ENCODE measurements around the gene B3GNT5.

Gene B3GNT5

DNA sequence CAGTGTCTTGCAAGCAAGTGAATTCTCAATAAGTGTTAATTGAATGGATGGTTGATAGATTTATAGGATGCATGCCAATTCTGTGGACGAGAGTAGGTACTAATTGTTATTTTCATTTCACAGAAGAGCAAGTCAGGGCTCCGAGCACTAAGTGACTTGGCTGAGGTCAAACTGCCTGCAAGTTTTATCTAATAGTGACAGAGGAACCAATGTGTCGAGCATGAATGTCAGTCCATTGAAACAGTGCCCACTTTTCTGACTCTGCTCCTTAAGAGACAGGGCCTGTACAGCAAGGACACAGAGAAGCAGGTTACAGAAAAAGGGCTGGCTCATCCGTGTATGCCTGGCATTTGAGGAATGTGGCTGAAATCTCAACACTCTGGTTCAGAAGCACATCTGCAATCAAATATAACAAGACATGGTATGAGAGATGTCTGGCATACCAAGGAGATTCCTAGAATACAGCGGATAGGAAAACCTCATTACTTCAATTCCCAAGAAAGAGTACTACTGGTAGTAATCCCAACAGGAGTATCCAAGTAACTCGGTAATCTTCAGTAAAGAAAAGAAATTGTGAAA lies 6.0 kb upstream of the B3GNT5 start:
- no peak overlapping the region for H3K4me3 ChIP-seq (ENCODE audit: low read depth, low read length)
- TF ChIP-seq MYC (IDR thresholded peaks at IDR 0.05; ENCODE audit: low read depth, low read length) (no peak), POLR2A (IDR thresholded peaks at IDR 0.05; ENCODE audit: extremely low read depth, insufficient read length) (no peak), CTCF (IDR thresholded peaks at IDR 0.05; ENCODE audit: low read depth, low read length) (no peak), MAX (IDR thresholded peaks at IDR 0.05; ENCODE audit: low read depth, low read length) (no peak)
- DNase-seq (ENCODE audit: low read depth) = no peak

GRCh38 chr3:183249006-183249718 lies 3.9 kb upstream of the B3GNT5 start:
- TF ChIP-seq CTCF (IDR thresholded peaks at IDR 0.05; ENCODE audit: low read depth, low read length) (no peak), POLR2A (IDR thresholded peaks at IDR 0.05; ENCODE audit: extremely low read depth, insufficient read length) (no peak), MAX (IDR thresholded peaks at IDR 0.05; ENCODE audit: low read depth, low read length) (no peak), MYC (IDR thresholded peaks at IDR 0.05; ENCODE audit: low read depth, low read length) (no peak)
- no peak for DNase-seq (ENCODE audit: low read depth)
- H3K4me3 ChIP-seq (ENCODE audit: low read depth, low read length) = no peak overlapping the region

GRCh38 chr3:183252118-183252782 lies 803 bp upstream of the B3GNT5 start:
- DNase-seq (ENCODE audit: low read depth) = no peak
- H3K4me3 ChIP-seq (ENCODE audit: low read depth, low read length) = no peak overlapping the region
- TF ChIP-seq MAX (IDR thresholded peaks at IDR 0.05; ENCODE audit: low read depth, low read length) (no peak), MYC (IDR thresholded peaks at IDR 0.05; ENCODE audit: low read depth, low read length) (no peak), POLR2A (IDR thresholded peaks at IDR 0.05; ENCODE audit: extremely low read depth, insufficient read length) (no peak), CTCF (IDR thresholded peaks at IDR 0.05; ENCODE audit: low read depth, low read length) (no peak)

DNA sequence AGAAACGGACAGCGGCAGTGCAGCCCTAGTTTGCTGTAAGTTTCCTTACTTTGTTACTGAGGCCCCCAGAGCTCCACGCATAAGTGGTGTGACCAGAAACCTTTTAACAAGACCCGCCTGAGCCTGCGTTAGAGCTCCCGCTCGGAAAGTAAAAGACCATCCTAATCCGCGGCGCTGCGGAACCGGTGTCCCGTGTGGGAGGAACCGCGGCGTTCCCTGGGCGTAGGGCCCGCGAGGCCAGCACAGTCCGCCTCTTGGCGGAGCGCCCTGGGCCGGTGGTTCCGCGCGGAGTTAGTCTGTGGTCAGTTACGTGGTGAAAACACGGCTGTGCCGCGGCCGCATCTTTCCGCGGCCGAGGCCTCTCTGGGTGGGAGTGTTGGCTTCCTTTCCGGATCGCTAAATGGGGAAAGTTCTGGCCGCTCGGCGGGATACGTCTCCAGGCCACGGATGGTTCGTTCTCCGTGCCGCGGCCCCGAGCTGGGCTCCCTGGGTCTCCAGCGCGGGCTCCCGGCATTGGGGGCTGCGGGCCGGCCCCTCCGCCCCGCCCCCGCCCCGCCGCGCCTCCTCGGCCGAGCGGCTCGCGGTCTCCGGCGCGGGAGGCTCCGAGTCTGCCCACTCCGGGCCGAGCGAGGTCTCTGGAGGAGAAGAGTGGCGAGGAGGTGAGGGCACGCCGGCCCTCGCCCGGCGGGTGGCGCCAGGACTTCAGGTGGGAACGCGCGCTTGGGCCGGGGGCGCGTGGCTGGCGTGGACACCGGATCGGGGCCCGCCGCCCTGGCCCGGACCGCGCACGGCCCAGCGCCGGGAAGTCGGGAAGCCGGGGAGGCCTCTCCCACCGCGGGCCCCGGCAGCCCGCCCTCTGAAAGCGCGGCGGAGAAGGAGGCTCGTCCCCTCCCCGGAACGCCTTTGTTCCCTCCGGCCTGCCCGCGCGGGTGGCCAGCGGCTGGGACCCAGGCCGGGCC lies 754 bp downstream of the B3GNT5 start:
- H3K4me3 ChIP-seq (ENCODE audit: low read depth, low read length) = peak overlapping the region; percentile 64
- DNase-seq (ENCODE audit: low read depth) = peak; percentile 67
- TF ChIP-seq MYC (IDR thresholded peaks at IDR 0.05; ENCODE audit: low read depth, low read length) = peak; percentile 50; the same call in 1 of the 2 replicates
- TF ChIP-seq MAX (IDR thresholded peaks at IDR 0.05; ENCODE audit: low read depth, low read length) = peak; percentile 22; the same call in 1 of the 2 replicates
- TF ChIP-seq CTCF (IDR thresholded peaks at IDR 0.05; ENCODE audit: low read depth, low read length) = no peak
- peak; percentile 5 for TF ChIP-seq POLR2A (IDR thresholded peaks at IDR 0.05; ENCODE audit: extremely low read depth, insufficient read length)
